ENCODE data around the gene GNL1. TPM values are rescaled to one million over a fixed set of nuclear protein-coding genes. Genes with fewer than 3 reads are reported as not detected.

Gene GNL1
- polyA plus RNA-seq, 1 of the 3 experiments (the other 2 are of a cell fraction) = 36.4 TPM

GRCh38 chr6:30507849-30508827, 48.2 kb downstream of the GNL1 start:
- H3K9me2 ChIP-seq = no peaks in the 10 kb centered on the region
- no peaks in the 10 kb centered on the region for H4K20me1 ChIP-seq (ENCODE audit: insufficient read depth)
- no peak overlapping the region for H2AFZ ChIP-seq (ENCODE audit: low read depth)
- H3K4me3 ChIP-seq (ENCODE audit: low read depth in 2 of 2, low read length in 1 of 2) = no peak overlapping the region
- no peaks in the 10 kb centered on the region for H3K36me3 ChIP-seq (replicated peaks in 1 of 2; ENCODE audit: control insufficient read depth in 1 of 2, insufficient read depth in 2 of 2, low read length in 1 of 2)
- ChIA-PET POLR2A (no interaction called here), CTCF (interaction anchor here (0.9 to 2.5 kb wide), 4 partner anchors 14 to 33 kb away, joined by 3 to 15 read pairs (median 6); no protein-coding TSS in a partner anchor)
- H3K9me3 ChIP-seq = no peaks in the 10 kb centered on the region
- no peak overlapping the region for H3K4me2 ChIP-seq
- no peak overlapping the region for H3K9ac ChIP-seq
- H3F3A ChIP-seq (replicated peaks; ENCODE audit: insufficient read depth) = peaks cover 4% of the 10 kb centered on the region
- no peaks in the 10 kb centered on the region for H3K27me3 ChIP-seq (ENCODE audit: insufficient read depth)
- no peak overlapping the region for H3K27ac ChIP-seq (ENCODE audit: low read depth in 2 of 2, low read length in 1 of 2)
- DNase-seq = no peak
- TF ChIP-seq POLR2AphosphoS5 (IDR thresholded peaks at IDR 0.05; ENCODE audit: low read depth, low read length) (no peak), YY1 (IDR thresholded peaks at IDR 0.05; ENCODE audit: low read depth) (no peak), RXRA (IDR thresholded peaks at IDR 0.05; ENCODE audit: borderline replicate concordance, low read depth) (no peak), SIN3A (IDR thresholded peaks at IDR 0.05; ENCODE audit: borderline replicate concordance, low read depth, low read length) (no peak), CTCF (IDR thresholded peaks at IDR 0.05) (no peak), USF1 (IDR thresholded peaks at IDR 0.05; ENCODE audit: borderline replicate concordance, low read depth) (no peak), MXI1 (IDR thresholded peaks at IDR 0.05; ENCODE audit: low read depth, low read length) (no peak), GATA2 (CRISPR knock-in tag; IDR thresholded peaks at IDR 0.05) (no peak), USF2 (IDR thresholded peaks at IDR 0.05; ENCODE audit: borderline replicate concordance, low read depth, low read length) (no peak), RAD21 (IDR thresholded peaks at IDR 0.05; ENCODE audit: low read length) (no peak), ZBTB33 (IDR thresholded peaks at IDR 0.05; ENCODE audit: borderline replicate concordance, low read depth) (no peak), RCOR1 (IDR thresholded peaks at IDR 0.05; ENCODE audit: low read length) (no peak), FOSL2 (IDR thresholded peaks at IDR 0.05; ENCODE audit: borderline replicate concordance, low read depth) (no peak), PBX3 (IDR thresholded peaks at IDR 0.05) (no peak), SMC3 (IDR thresholded peaks at IDR 0.05; ENCODE audit: low read depth, low read length) (no peak), JUND (IDR thresholded peaks at IDR 0.05) (no peak), TCF12 (IDR thresholded peaks at IDR 0.05) (no peak), NRF1 (IDR thresholded peaks at IDR 0.05; ENCODE audit: low read depth, low read length) (no peak), TEAD4 (IDR thresholded peaks at IDR 0.05; ENCODE audit: borderline replicate concordance, insufficient read depth) (no peak), EP300 (IDR thresholded peaks at IDR 0.05; ENCODE audit: borderline replicate concordance in 1 of 2, low read depth in 1 of 2, low read length in 1 of 2) (no peak)
- no peaks in the 10 kb centered on the region for H3K79me2 ChIP-seq (ENCODE audit: insufficient read depth)
- WGBS (ENCODE audit: low lambda C conversion rate) = 52% methylated on average over 5 of the region's 5 CpGs
- no peaks in the 10 kb centered on the region for H3K4me1 ChIP-seq (ENCODE audit: control insufficient read depth in 1 of 2, insufficient read depth in 2 of 2, low read depth in 1 of 2, low read length in 1 of 2)

Measured in SK-N-SH (cell line).